Thyroid gland (tissue), 4 donors: ENCODE data around the gene HIVEP3. TPM values are rescaled to one million over a fixed set of nuclear protein-coding genes. Genes with fewer than 3 reads are reported as not detected.

Source experiments
- DNase-seq, 2 donors: peaks; one replicate each; pipeline ENCODE4 v3.0.0-alpha.2; 2019
- H3K27ac ChIP-seq, 3 donors: fragments of 200-600 bp; sonication (generic); 1 replicate in 2 of 3; 2 replicates in 1 of 3; pipeline ENCODE4 v1.5.1; 2016 to 2019; ENCODE audit warnings: mild to moderate bottlenecking in 1 of 3, moderate library complexity in 1 of 3
- H3K27me3 ChIP-seq: fragments of 200-600 bp; sonication (generic); one replicate; pipeline ENCODE4 v1.5.1; 2019
- H3K36me3 ChIP-seq, 2 donors: fragments of 200-600 bp; sonication (generic); one replicate each; pipeline ENCODE4 v1.5.1; 2016 to 2019
- H3K4me1 ChIP-seq, 2 donors: fragments of 200-600 bp; sonication (generic); one replicate each; pipeline ENCODE4 v1.5.1; 2017 to 2019
- H3K4me3 ChIP-seq, 3 donors: fragments of 200-600 bp; sonication (generic); replicated peaks in 1 of 3; 1 replicate in 2 of 3; 2 replicates in 1 of 3; pipeline ENCODE4 v1.5.1; 2016; ENCODE audit warnings: mild to moderate bottlenecking in 1 of 3
- H3K9me3 ChIP-seq: fragments of 200-600 bp; sonication (generic); one replicate; pipeline ENCODE4 v1.5.1; 2017
- POLR2A ChIP-seq, 2 donors: fragments of 450-650 bp; IDR thresholded peaks; one replicate each; pipeline ENCODE4 v1.6.1; 2017; ENCODE audit warnings: antibody characterized with exemption in 2 of 2, mild to moderate bottlenecking in 2 of 2, moderate library complexity in 1 of 2
- WGBS, 2 donors: methylation state at CpG; one replicate each; pipeline ENCODE4 v1.1.5; 2017; 5-methylcytosine and 5-hydroxymethylcytosine counted together
- intact Hi-C: fragments of 100-400 bp; cut with DNase I; formaldehyde crosslinking; loops from one replicate; pipeline ENCODE4 v1.15.1; 2023
- total RNA-seq, 4 donors: library from RNA; depleted of rRNA; stranded (reverse); fragments of >200 nt; gene quantifications; one replicate each; pipeline ENCODE4 v1.2.3, GENCODE V29; 2016
- TF ChIP-seq, protein P1 (sequence below), 6 experiments: fragments of 200-600 bp in 3 of 6; fragments of 450-650 bp in 3 of 6; sonication (generic) in 3 of 6; IDR thresholded peaks; one replicate each; pipeline ENCODE4 v1.5.1; 2016 to 2019; ENCODE audit warnings: antibody characterized with exemption in 6 of 6, mild to moderate bottlenecking in 2 of 6, inconsistent platforms in 1 of 6, moderate library complexity in 1 of 6

The HIVEP3 gene
- total RNA-seq, 4 donors from 2014 or later = 9.7 to 13.5 (median 12.5) TPM

DNA sequence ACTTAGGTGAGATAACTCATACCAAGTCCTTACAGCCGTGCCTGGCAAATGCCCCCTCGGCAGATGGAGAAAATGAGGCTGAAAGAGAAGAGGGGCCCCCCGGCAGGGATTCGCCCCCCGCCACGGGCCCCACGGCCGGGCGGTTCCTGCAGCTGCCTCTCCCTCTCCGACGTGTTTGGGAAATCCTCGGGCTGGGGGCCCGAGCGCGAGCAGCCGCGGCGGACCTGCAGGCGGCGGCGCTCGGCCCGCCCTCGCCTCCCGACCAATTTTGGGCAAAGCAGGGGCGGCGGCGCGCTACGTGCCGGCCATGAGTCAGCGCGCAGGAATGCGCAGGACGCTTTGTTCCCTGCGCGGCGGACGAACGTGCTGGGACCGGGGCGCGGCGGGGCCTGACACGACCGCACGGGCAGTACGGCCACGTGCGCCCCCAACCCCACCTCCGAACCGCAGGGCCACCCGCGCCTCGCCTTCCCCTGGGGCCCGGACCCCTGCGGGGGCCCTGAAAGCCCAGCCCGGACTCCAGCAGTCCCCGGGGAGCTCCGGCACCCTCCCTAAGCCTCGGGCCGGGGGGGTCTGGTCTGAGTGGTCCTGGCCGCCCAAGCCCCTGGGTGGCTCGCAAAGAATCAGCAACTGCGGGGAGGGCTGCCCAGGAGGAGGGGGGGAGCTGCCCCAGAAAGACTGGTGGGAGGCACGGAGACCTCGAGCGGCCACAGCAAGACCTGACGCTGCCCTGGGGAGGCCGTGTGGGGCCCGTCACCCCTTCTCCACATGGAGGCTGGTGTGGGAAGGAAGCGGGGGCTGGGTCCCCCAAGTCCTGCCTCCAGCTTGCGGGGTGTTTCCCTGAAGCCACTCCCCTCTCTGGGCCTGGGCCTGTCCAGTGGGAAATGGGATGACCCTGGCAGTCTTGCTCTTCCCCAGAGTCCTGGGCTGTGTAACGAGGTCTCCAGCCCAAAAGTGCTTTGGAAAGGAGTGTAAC is 422.4 kb downstream of the HIVEP3 start:
- Histone ChIP-seq H3K36me3 (no peaks in the 10 kb centered on the region), H3K27me3 (no peaks in the 10 kb centered on the region), H3K27ac (peak overlapping the region; percentile 67 to 85 (median 67)), H3K4me1 (peaks cover 19 to 63% of the 10 kb centered on the region in 2 donors), H3K4me3 (peak overlapping the region in 2 of 3 donors; percentile 10 to 21), H3K9me3 (no peaks in the 10 kb centered on the region)
- intact Hi-C loops = no loop called here
- WGBS, 2 donors = 20 to 22% methylated on average over 5 to 7 of the region's 74 CpGs
- TF ChIP-seq POLR2A (IDR thresholded peaks at IDR 0.05) = peak in 1 of 2 donors; percentile 86
- TF ChIP-seq, protein P1, sequence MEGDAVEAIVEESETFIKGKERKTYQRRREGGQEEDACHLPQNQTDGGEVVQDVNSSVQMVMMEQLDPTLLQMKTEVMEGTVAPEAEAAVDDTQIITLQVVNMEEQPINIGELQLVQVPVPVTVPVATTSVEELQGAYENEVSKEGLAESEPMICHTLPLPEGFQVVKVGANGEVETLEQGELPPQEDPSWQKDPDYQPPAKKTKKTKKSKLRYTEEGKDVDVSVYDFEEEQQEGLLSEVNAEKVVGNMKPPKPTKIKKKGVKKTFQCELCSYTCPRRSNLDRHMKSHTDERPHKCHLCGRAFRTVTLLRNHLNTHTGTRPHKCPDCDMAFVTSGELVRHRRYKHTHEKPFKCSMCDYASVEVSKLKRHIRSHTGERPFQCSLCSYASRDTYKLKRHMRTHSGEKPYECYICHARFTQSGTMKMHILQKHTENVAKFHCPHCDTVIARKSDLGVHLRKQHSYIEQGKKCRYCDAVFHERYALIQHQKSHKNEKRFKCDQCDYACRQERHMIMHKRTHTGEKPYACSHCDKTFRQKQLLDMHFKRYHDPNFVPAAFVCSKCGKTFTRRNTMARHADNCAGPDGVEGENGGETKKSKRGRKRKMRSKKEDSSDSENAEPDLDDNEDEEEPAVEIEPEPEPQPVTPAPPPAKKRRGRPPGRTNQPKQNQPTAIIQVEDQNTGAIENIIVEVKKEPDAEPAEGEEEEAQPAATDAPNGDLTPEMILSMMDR (IDR thresholded peaks at IDR 0.05) = peak in 3 of 6 experiments; percentile 13 to 38 (median 26)
- DNase-seq = peak; percentile 95

DNA sequence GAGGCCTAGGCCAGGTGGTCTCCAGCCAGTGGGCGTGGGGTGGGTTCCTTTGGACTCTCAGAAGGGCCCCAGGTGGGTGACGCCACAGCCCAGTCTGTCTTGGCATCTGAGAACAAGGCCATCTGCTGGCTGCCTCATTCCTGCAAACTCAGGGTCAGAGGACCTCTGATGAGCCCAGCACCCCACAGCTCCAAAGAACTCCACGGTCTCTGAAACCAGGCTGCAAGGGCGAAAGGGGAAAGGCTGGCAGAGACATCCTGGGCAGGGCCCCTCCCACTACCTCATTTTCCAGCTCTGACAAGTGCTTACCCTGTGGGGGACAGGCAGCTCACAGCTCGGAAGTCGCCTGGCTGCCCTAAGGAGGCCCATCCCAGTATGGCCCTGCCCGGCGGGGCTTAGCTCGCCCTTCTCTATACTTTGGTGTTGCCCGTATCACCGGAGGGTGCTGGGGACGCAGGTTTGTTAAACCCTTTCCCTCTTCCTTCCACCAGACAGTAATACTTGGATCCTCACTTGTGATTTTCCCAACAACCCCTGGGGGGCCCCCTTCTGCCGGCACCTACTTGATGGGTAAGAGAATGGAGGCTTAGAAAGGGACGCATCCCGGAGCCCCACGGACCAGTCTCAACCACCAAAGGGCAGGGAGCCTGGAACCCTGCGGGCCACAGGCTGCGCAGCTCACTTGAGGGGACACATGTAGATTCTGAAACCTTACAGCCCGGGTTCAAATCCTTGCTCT is 423.3 kb downstream of the HIVEP3 start:
- Histone ChIP-seq H3K4me3 (no peak overlapping the region), H3K27ac (peak overlapping the region; percentile 62 to 85 (median 67)), H3K27me3 (no peaks in the 10 kb centered on the region), H3K36me3 (no peaks in the 10 kb centered on the region), H3K9me3 (no peaks in the 10 kb centered on the region), H3K4me1 (peaks cover 13 to 53% of the 10 kb centered on the region in 2 donors)
- DNase-seq = peak in 1 of 2 donors; percentile 37
- TF ChIP-seq, protein P1 (IDR thresholded peaks at IDR 0.05) = no peak
- no peak for TF ChIP-seq POLR2A (IDR thresholded peaks at IDR 0.05)
- intact Hi-C loops = no loop called here
- WGBS, 2 donors = 70 to 71% methylated on average over 17 to 18 of the region's 19 CpGs

DNA sequence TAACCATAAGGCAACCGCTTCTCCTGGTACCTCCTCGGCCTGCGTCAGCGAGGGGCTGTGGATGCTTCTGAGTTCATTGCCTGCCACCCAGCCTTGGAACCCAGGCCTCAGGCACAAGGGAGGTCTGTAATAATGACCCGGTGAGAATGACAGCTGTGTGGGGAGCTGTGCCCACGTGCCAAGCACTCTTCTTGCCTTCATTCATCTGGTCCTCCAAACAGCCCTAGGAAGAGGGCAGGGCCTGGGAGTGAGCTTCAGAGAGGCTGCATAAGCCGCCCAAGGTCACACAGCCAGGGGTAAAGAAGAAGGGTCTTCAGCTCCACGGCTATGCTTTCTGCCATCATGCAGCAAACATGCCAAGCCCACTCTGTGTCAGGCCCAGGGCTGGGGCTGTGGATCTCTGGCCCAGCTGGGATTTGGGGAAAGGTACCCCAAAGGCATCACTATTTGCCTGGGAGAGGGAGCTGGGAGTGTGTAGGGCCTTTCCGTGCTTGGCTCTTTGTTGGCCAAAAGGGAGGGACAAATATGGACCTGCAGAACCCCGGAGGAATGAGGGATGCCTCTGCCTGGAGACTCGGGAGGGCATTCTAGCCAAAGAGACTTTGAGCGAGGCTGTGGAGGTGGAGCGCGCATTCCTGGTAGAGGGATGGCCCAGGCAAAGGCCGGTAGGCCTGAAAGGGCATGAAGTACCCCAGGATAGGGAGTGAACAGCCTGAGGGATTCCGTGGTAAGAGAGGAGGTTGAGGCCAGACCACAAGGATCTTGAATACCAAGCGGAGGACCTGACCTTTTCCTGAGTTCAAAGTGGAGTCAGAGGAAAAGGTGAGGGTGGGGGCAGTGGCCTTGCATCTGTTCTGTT is 424.1 kb downstream of the HIVEP3 start:
- Histone ChIP-seq H3K27me3 (no peaks in the 10 kb centered on the region), H3K4me3 (no peak overlapping the region), H3K4me1 (peaks cover 10 to 45% of the 10 kb centered on the region in 2 donors), H3K9me3 (no peaks in the 10 kb centered on the region), H3K27ac (peak overlapping the region in 1 of 3 donors; percentile 85), H3K36me3 (no peaks in the 10 kb centered on the region)
- intact Hi-C loops = no loop called here
- TF ChIP-seq, protein P1 (IDR thresholded peaks at IDR 0.05) = no peak
- TF ChIP-seq POLR2A (IDR thresholded peaks at IDR 0.05) = no peak
- DNase-seq = no peak
- WGBS, 2 donors = 81 to 97% methylated on average over 12 to 15 of the region's 17 CpGs

DNA sequence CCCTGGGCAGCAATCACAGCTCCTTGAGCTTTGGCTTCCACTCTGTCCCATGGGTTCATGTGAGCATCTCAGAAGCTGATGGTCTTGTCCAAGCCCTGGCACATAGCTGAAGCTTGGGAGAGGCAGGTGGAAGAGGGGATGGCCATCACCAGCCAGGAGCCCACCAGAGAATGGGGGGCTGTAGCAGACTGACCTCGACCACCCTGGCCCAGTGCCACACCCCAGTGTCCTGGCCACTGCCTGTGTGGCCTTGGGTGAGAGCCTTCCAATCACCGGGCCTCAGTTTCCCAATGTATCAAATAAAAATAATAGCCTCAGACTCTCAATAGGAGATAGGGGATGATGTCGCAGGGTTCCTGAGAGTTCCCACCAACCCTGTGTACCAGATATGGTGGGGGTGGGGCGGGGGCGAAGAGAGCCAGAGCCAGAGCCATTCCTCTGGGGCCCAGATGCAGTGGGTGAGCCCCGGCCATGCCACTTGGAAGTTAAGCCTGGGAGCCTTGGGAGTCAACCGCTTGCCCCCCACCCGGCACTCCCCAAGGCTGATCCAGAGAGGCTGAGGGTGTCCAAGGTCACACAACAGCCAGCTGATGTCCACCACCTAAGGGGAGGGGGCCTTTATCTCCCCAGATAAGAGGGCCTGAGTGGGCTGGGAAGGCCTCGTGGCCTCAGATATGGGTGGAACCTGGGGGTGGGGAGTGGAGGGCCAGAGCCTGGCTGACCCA is 424.9 kb downstream of the HIVEP3 start:
- TF ChIP-seq POLR2A (IDR thresholded peaks at IDR 0.05) = no peak
- TF ChIP-seq, protein P1 (IDR thresholded peaks at IDR 0.05) = no peak
- Histone ChIP-seq H3K36me3 (no peaks in the 10 kb centered on the region), H3K4me3 (no peak overlapping the region), H3K27me3 (no peaks in the 10 kb centered on the region), H3K9me3 (no peaks in the 10 kb centered on the region), H3K27ac (no peak overlapping the region), H3K4me1 (peaks cover 10 to 37% of the 10 kb centered on the region in 2 donors)
- no peak for DNase-seq
- intact Hi-C loops = no loop called here
- 99 to 100% methylated on average over 8 of the region's 9 CpGs for WGBS, 2 donors
